Thoracic aorta (tissue), 2 donors: ENCODE results near the gene LRFN3. TPM values are rescaled to one million over a fixed set of nuclear protein-coding genes. Genes with fewer than 3 reads are reported as not detected.
A peak's percentile ranks its signal among the peaks of the same experiment; 100 is the strongest.
"Not testable (repeated sequence)": the region's sequence is repeated elsewhere in the genome, so short reads cannot be mapped to it uniquely, and the experiment has no call there.

Experiments used
- ATAC-seq: fragments of 150-250 bp; one replicate; pipeline ENCODE4 v1.8.0; 2017; ENCODE audit warnings: low read depth; ENCODE audit not compliant: insufficient number of reproducible peaks, low FRiP score
- DNase-seq: peaks from one replicate; pipeline ENCODE4 v3.0.0-alpha.2; 2020; ENCODE audit warnings: low spot score
- H3K27ac ChIP-seq, 2 donors: fragments of 200-600 bp; sonication (generic); 1 replicate in 1 of 2; 2 replicates in 1 of 2; pipeline ENCODE4 v1.5.1; 2016; ENCODE audit warnings: mild to moderate bottlenecking in 2 of 2, moderate library complexity in 2 of 2
- H3K27me3 ChIP-seq: fragments of 200-600 bp; sonication (generic); replicated peaks from 2 replicates; pipeline ENCODE4 v1.6.0; 2016; ENCODE audit warnings: mild to moderate bottlenecking; ENCODE audit not compliant: insufficient read depth
- H3K36me3 ChIP-seq: fragments of 200-600 bp; sonication (generic); one replicate; pipeline ENCODE4 v1.5.1; 2016
- H3K4me1 ChIP-seq, 2 donors: fragments of 200-600 bp; sonication (generic); 1 replicate in 1 of 2; 2 replicates in 1 of 2; pipeline versions ENCODE4 v1.5.1 to v1.6.0; 2016; ENCODE audit warnings: low read depth in 2 of 2, mild to moderate bottlenecking in 1 of 2; ENCODE audit not compliant: control insufficient read depth in 1 of 2
- H3K4me3 ChIP-seq: fragments of 200-600 bp; sonication (generic); 2 replicates; pipeline ENCODE4 v1.5.1; 2016; ENCODE audit warnings: mild to moderate bottlenecking
- H3K9me3 ChIP-seq: fragments of 200-600 bp; sonication (generic); 2 replicates; pipeline ENCODE4 v1.5.1; 2016
- CTCF ChIP-seq: fragments of 200-600 bp; sonication (generic); IDR thresholded peaks from one replicate; pipeline ENCODE4 v1.5.1; 2019; ENCODE audit warnings: antibody characterized with exemption
- total RNA-seq, 2 donors: library from RNA; depleted of rRNA; stranded (reverse); fragments of >200 nt; gene quantifications; one replicate each; pipeline versions ENCODE4 v1.1.0 to v1.2.3, GENCODE V29; 2016

Gene LRFN3
- total RNA-seq, 2 donors from 2014 or later, result 14.3 to 26.7 TPM

GRCh38 chr19:35905178-35905727 is 30.9 kb upstream of the LRFN3 start:
- DNase-seq (no peak), ATAC-seq (no peak)
- H3K9me3 ChIP-seq, result no peaks in the 10 kb centered on the region
- H3K27me3 ChIP-seq, result no peaks in the 10 kb centered on the region
- H3K4me3 ChIP-seq, result no peak overlapping the region
- peak overlapping the region in 1 of 2 donors; percentile 30 for H3K27ac ChIP-seq
- peaks cover 0 to 16% of the 10 kb centered on the region in 2 donors for H3K4me1 ChIP-seq
- TF ChIP-seq CTCF, result no peak
- H3K36me3 ChIP-seq, result no peaks in the 10 kb centered on the region

GRCh38 chr19:35907377-35907745 is 28.8 kb upstream of the LRFN3 start:
- Histone ChIP-seq H3K27me3 (no peaks in the 10 kb centered on the region), H3K4me3 (peak overlapping the region; percentile 63), H3K4me1 (peaks cover 0 to 12% of the 10 kb centered on the region in 2 donors), H3K27ac (peak overlapping the region in 1 of 2 donors; percentile 59), H3K36me3 (no peaks in the 10 kb centered on the region), H3K9me3 (no peaks in the 10 kb centered on the region)
- no peak for ATAC-seq
- no peak for TF ChIP-seq CTCF
- no peak for DNase-seq

- DNase-seq (no peak), ATAC-seq (no peak)
- H3K9me3 ChIP-seq, result no peaks in the 10 kb centered on the region
- peak within 1 kb of the TSS in 1 of 2 donors; percentile 59 for H3K27ac ChIP-seq
- H3K36me3 ChIP-seq, result no peaks in the 10 kb centered on the region
- peaks cover 0 to 10% of the 10 kb centered on the region in 2 donors for H3K4me1 ChIP-seq
- H3K4me3 ChIP-seq, result peak within 1 kb of the TSS; percentile 63
- no peak for TF ChIP-seq CTCF
- no peaks in the 10 kb centered on the region for H3K27me3 ChIP-seq
These were observed 28.1 kb upstream of the LRFN3 start, which contains the start of gene TYROBP for GRCh38 chr19:35908010-35908441. TYROBP (minus strand) TSS chr19:35908295; CDS start chr19:35908228, 67 bp downstream.

GRCh38 chr19:35908973-35909683 is 27.0 kb upstream of the LRFN3 start:
- Histone ChIP-seq H3K27me3 (no peaks in the 10 kb centered on the region), H3K9me3 (no peaks in the 10 kb centered on the region), H3K36me3 (no peaks in the 10 kb centered on the region), H3K27ac (peak overlapping the region; percentile 17 to 59), H3K4me3 (peak overlapping the region; percentile 24), H3K4me1 (peaks cover 0 to 3% of the 10 kb centered on the region in 2 donors)
- TF ChIP-seq CTCF, result no peak
- no peak for ATAC-seq
- DNase-seq, result no peak

GRCh38 chr19:35909684-35910035 is 26.5 kb upstream of the LRFN3 start:
- Histone ChIP-seq H3K27ac (peak overlapping the region; percentile 17 to 31), H3K4me1 (peaks cover 0 to 3% of the 10 kb centered on the region in 2 donors), H3K27me3 (no peaks in the 10 kb centered on the region), H3K4me3 (no peak overlapping the region), H3K36me3 (no peaks in the 10 kb centered on the region), H3K9me3 (no peaks in the 10 kb centered on the region)
- ATAC-seq (no peak), DNase-seq (no peak)
- no peak for TF ChIP-seq CTCF

GRCh38 chr19:35910355-35910754 is 25.8 kb upstream of the LRFN3 start:
- ATAC-seq, H3K27me3 ChIP-seq, H3K4me3 ChIP-seq, H3K9me3 ChIP-seq, H3K27ac ChIP-seq, H3K36me3 ChIP-seq, DNase-seq, H3K4me1 ChIP-seq: not testable (repeated sequence)
